Measurements from ENCODE around the gene ZNF93.

GRCh38 chr19:19873381-19873780 lies 27.4 kb upstream of the ZNF93 start:
- TF ChIP-seq CTCF (conservative IDR thresholded peaks at IDR 0.05; ENCODE audit: low read depth, low read length): no peak
- no peak for TF ChIP-seq CHD1 (IDR thresholded peaks at IDR 0.05; ENCODE audit: low read depth, low read length)
- TF ChIP-seq POLR2A (IDR thresholded peaks at IDR 0.05; ENCODE audit: low read depth, low read length): no peak
- no peak for TF ChIP-seq RCOR1 (IDR thresholded peaks at IDR 0.05; ENCODE audit: insufficient replicate concordance, low read length)
- TF ChIP-seq MAFK (IDR thresholded peaks at IDR 0.05; ENCODE audit: low read depth, low read length): no peak
- no peak for TF ChIP-seq MAZ (IDR thresholded peaks at IDR 0.05; ENCODE audit: borderline replicate concordance, low read depth, low read length)
- TF ChIP-seq USF2 (IDR thresholded peaks at IDR 0.05; ENCODE audit: low read depth, low read length): no peak
- TF ChIP-seq ELK1 (IDR thresholded peaks at IDR 0.05; ENCODE audit: borderline replicate concordance, low read depth, low read length): no peak
- no peak for TF ChIP-seq CEBPB (IDR thresholded peaks at IDR 0.05; ENCODE audit: low read depth, low read length)
- no peak for TF ChIP-seq RAD21 (IDR thresholded peaks at IDR 0.05; ENCODE audit: low read length)
- no peak for TF ChIP-seq SMC3 (IDR thresholded peaks at IDR 0.05; ENCODE audit: low read depth, low read length)
- no peak for TF ChIP-seq NFE2L2 (IDR thresholded peaks at IDR 0.05; ENCODE audit: low read depth, low read length)
